Measurements from ENCODE around the gene MTA1. TPM values are rescaled to one million over a fixed set of nuclear protein-coding genes. Genes with fewer than 3 reads are reported as not detected.

MTA1 gene
- total RNA-seq, 6 donors from 2014 or later = 64.8 to 315 (median 94.9) TPM

DNA sequence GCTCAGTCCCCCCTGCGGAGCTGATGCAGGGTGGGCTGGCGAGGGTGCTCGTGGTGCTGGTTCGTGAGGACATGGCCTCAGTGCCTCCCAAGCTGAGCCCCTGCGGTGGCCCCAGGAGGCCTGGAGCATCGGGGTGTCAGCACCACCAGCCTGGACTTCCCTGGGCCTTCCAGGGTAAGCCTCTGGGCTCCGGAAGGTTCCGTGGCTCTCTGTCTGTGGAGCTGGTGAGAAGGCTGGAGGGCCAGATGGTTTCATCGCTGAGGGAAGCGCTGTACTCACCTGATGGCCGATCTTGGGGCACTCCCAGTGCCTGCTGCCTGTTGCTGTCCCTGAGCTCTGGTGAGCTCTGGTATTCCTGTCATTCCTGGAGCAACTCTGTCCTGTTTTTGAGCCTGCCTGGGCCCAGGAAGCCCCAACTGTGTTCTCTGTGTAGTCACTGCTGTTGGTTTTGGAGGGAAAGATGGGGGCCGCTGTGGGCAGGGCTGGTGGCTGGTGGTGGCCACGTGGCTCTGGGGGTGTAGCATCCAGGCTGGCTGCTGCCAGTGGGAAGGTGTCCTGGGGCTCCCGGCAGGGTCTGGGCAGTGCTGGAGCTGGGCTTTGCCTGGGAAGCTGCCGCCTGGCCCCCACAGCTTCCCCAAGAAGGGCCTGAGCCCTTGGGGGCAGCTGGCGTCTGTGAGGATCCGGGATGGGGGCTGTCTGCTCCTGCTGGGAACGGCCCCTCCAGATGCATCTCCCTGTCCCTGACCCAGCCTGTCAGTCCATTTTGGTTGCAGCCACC lies 18.3 kb downstream of the MTA1 start:
- no peak for ATAC-seq (ENCODE audit: low FRiP score in 2 of 2)
- Histone ChIP-seq H3K27ac (no peak overlapping the region), H3K36me3 (peaks cover 0 to 23% (median 8%) of the 10 kb centered on the region in 4 donors), H3K27me3 (no peaks in the 10 kb centered on the region), H3K9me3 (no peaks in the 10 kb centered on the region), H3K4me3 (no peak overlapping the region), H3K4me1 (peaks cover 0 to 3% (median 0%) of the 10 kb centered on the region in 4 donors)
- DNase-seq = peak in 1 of 2 donors; percentile 57
- 94 to 100% methylated on average over 7 to 18 of the region's 18 CpGs for WGBS, 2 donors
- no peak for TF ChIP-seq EP300 (IDR thresholded peaks at IDR 0.05)
- no peak for TF ChIP-seq POLR2A (IDR thresholded peaks at IDR 0.05)
- TF ChIP-seq POLR2AphosphoS5 (IDR thresholded peaks at IDR 0.05) = no peak
- TF ChIP-seq, protein P1, sequence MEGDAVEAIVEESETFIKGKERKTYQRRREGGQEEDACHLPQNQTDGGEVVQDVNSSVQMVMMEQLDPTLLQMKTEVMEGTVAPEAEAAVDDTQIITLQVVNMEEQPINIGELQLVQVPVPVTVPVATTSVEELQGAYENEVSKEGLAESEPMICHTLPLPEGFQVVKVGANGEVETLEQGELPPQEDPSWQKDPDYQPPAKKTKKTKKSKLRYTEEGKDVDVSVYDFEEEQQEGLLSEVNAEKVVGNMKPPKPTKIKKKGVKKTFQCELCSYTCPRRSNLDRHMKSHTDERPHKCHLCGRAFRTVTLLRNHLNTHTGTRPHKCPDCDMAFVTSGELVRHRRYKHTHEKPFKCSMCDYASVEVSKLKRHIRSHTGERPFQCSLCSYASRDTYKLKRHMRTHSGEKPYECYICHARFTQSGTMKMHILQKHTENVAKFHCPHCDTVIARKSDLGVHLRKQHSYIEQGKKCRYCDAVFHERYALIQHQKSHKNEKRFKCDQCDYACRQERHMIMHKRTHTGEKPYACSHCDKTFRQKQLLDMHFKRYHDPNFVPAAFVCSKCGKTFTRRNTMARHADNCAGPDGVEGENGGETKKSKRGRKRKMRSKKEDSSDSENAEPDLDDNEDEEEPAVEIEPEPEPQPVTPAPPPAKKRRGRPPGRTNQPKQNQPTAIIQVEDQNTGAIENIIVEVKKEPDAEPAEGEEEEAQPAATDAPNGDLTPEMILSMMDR (IDR thresholded peaks at IDR 0.05) = no peak

DNA sequence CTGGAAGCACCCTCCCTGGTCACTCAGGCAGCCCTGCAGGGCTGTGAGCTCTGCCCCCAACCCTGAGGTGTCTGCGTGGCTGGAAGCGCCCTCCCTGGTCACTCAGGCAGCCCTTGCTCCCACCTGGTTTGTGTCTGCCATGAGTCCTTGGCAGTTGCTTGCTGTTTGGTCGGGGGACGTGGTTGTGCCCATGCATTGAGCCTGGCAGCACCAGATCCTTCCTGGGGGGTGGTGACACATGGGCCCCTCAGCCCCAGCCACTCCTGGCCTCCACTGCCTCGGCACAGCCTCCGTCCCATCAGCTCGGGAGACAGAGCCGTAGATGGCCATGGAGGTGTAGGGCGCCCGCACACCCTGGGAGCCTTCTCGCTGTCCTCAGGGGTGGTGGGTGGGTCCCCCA lies 19.6 kb downstream of the MTA1 start:
- peak in 1 of 2 donors; percentile 46 for DNase-seq
- Histone ChIP-seq H3K4me3 (no peak overlapping the region), H3K27me3 (no peaks in the 10 kb centered on the region), H3K36me3 (peaks cover 0 to 28% (median 9%) of the 10 kb centered on the region in 4 donors), H3K27ac (no peak overlapping the region), H3K9me3 (no peaks in the 10 kb centered on the region), H3K4me1 (peaks cover 0 to 3% (median 0%) of the 10 kb centered on the region in 4 donors)
- 85 to 96% methylated on average over 5 to 8 of the region's 11 CpGs for WGBS, 2 donors
- ATAC-seq (ENCODE audit: low FRiP score in 2 of 2) = no peak
- TF ChIP-seq POLR2A (IDR thresholded peaks at IDR 0.05) (no peak), POLR2AphosphoS5 (IDR thresholded peaks at IDR 0.05) (no peak), EP300 (IDR thresholded peaks at IDR 0.05) (no peak)
- TF ChIP-seq, protein P1 (IDR thresholded peaks at IDR 0.05) = no peak

DNA sequence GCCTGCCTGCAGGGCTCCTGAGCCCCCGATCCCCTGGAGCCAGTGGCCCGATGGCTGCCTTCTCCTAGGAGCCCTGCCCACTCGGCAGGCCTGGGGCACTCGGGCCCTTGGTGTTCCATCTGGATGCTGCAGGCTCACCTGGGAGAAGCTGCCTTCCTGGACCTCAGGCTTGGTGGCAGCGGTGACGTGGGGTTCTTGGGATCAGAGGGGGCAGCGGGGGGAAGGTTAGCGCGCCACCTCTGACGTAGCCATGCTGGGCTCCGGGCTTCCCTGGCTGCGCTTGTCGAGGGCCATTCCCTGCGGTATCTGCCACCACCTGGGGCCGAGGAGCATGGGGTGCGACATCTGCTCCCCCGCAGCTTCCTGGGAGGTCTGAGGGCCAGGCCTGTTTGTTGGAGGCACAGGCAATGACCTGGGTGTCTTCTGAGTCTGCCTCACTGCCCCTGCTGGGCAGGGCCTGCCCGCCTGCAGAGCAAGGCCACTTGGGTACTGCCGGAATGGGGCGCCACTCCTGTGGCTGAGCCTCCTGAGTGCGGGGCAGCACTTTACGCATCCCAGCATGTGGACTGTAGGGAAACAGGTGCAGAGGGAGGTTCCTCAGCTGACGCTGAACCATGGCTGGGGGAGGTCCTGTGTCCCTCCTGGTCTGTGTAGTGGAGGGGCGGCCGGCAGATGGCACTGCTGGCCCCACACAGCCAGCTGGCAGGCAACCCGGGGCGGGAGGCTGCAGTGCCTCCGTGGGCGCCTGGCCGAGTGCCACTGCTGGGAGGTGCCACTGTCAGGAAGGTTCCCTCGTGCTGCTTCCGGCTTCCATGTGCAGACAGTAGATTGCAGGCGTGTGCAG lies 20.3 kb downstream of the MTA1 start:
- TF ChIP-seq EP300 (IDR thresholded peaks at IDR 0.05) (no peak), POLR2A (IDR thresholded peaks at IDR 0.05) (no peak), POLR2AphosphoS5 (IDR thresholded peaks at IDR 0.05) (no peak)
- TF ChIP-seq, protein P1 (IDR thresholded peaks at IDR 0.05) = no peak
- Histone ChIP-seq H3K36me3 (peaks cover 0 to 28% (median 9%) of the 10 kb centered on the region in 4 donors), H3K4me3 (no peak overlapping the region), H3K27ac (no peak overlapping the region), H3K4me1 (peaks cover 0 to 3% (median 0%) of the 10 kb centered on the region in 4 donors), H3K27me3 (no peaks in the 10 kb centered on the region), H3K9me3 (no peaks in the 10 kb centered on the region)
- ATAC-seq (ENCODE audit: low FRiP score in 2 of 2) = peak; percentile 18 to 38
- peak in 1 of 2 donors; percentile 84 for DNase-seq
- WGBS, 2 donors = 80 to 94% methylated on average over 2 to 30 of the region's 33 CpGs

DNA sequence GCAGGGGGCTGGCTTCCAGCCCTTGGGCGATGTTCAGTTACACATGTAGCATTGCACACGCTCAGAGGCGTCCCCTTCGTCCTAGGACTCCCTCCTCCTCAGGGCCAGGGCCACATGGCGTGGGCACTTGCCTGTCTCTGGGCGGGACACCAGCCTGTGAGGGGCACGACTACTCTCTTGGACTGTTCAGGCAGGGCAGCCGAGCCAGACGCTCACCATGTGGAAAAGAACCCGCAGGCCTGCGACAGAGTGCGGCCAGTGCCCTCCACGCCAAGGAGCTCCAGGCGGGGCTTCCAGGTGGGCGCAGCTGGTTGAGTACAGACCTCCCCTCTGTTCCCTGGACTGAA lies 20.9 kb downstream of the MTA1 start:
- Histone ChIP-seq H3K9me3 (no peaks in the 10 kb centered on the region), H3K27ac (no peak overlapping the region), H3K36me3 (peaks cover 0 to 28% (median 9%) of the 10 kb centered on the region in 4 donors), H3K4me1 (peaks cover 0 to 3% (median 0%) of the 10 kb centered on the region in 4 donors), H3K27me3 (no peaks in the 10 kb centered on the region), H3K4me3 (no peak overlapping the region)
- ATAC-seq (ENCODE audit: low FRiP score in 2 of 2) (no peak), DNase-seq (peak in 1 of 2 donors; percentile 55)
- 93 to 97% methylated on average over 3 to 14 of the region's 15 CpGs for WGBS, 2 donors
- no peak for TF ChIP-seq EP300 (IDR thresholded peaks at IDR 0.05)
- TF ChIP-seq, protein P1 (IDR thresholded peaks at IDR 0.05) = no peak
- no peak for TF ChIP-seq POLR2A (IDR thresholded peaks at IDR 0.05)
- no peak for TF ChIP-seq POLR2AphosphoS5 (IDR thresholded peaks at IDR 0.05)

Measured in upper lobe of left lung (tissue), 6 donors.